Transverse colon (tissue), 4 donors: ENCODE results near the gene YPEL2.
A peak's percentile ranks its signal among the peaks of the same experiment; 100 is the strongest.

Source experiments
- EP300 ChIP-seq: sonication (generic); formaldehyde crosslinking; IDR thresholded peaks from one replicate; pipeline ENCODE4 v1.6.1; 2017; ENCODE audit warnings: antibody characterized with exemption, low read depth
- POLR2A ChIP-seq: fragments of 450-650 bp; IDR thresholded peaks from one replicate; pipeline ENCODE4 v1.6.1; 2016; ENCODE audit warnings: antibody characterized with exemption, mild to moderate bottlenecking, moderate library complexity
- POLR2AphosphoS5 ChIP-seq, 3 donors: sonication (generic); formaldehyde crosslinking; IDR thresholded peaks; one replicate each; pipeline ENCODE4 v1.6.1; 2016; ENCODE audit warnings: antibody characterized with exemption in 3 of 3
- TF ChIP-seq, protein P1 (sequence below), 5 experiments: fragments of 200-600 bp in 3 of 5; fragments of 450-650 bp in 2 of 5; sonication (generic) in 3 of 5; IDR thresholded peaks; 1 replicate in 2 of 5; 2 replicates in 3 of 5; pipeline ENCODE4 v1.5.1; 2016 to 2017; ENCODE audit warnings: antibody characterized with exemption in 5 of 5, inconsistent platforms in 3 of 5, mild to moderate bottlenecking in 2 of 5, moderate library complexity in 1 of 5

DNA sequence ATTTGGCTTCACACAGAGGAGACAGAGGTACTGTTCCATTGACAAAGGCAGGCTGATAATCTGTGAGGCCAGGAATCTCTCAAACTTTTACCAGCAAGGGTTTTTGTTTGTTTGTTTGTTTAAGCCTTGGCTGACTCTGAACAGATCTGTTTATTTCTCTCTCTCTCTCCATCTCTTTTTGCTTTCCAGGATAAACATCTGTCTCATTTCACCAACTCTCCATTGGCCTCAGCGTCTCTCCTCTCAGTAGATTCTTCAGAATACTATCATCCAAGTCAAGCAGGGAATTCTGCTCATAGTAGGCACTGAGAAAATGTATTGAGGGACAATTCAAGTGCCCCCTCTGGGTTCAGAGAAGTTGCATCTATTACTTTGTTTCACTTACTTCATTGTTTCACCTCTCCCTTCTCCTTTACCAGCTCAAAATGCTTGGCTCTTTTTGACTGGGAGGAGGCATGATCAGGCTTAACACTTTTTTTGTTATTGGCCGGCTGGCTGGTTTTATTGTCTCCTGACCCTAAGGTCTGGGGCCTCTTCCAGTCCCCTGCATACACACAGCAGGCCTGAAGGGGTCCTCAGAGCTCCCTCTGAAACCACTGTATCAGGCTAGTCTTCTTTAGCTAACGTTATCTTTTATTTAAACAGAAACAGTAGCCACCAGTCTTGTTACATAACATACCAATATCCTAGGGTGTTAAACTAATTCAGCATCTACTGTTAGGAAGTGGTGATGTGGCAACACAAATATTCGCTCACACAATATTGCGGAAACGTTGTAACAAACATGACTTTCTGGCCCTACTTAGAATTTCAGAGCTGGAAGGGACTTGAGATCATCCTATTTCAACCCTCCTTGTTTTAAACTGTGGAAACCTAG, 2.0 kb upstream of the YPEL2 start:
- TF ChIP-seq, protein P1, sequence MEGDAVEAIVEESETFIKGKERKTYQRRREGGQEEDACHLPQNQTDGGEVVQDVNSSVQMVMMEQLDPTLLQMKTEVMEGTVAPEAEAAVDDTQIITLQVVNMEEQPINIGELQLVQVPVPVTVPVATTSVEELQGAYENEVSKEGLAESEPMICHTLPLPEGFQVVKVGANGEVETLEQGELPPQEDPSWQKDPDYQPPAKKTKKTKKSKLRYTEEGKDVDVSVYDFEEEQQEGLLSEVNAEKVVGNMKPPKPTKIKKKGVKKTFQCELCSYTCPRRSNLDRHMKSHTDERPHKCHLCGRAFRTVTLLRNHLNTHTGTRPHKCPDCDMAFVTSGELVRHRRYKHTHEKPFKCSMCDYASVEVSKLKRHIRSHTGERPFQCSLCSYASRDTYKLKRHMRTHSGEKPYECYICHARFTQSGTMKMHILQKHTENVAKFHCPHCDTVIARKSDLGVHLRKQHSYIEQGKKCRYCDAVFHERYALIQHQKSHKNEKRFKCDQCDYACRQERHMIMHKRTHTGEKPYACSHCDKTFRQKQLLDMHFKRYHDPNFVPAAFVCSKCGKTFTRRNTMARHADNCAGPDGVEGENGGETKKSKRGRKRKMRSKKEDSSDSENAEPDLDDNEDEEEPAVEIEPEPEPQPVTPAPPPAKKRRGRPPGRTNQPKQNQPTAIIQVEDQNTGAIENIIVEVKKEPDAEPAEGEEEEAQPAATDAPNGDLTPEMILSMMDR (IDR thresholded peaks at IDR 0.05) = peak; percentile 72 to 86 (median 76)
- TF ChIP-seq EP300 (no peak), POLR2A (no peak), POLR2AphosphoS5 (IDR thresholded peaks at IDR 0.05) (no peak)
